K562 (cell line): ENCODE results near the gene PPP1R9B. TPM values are rescaled to one million over a fixed set of nuclear protein-coding genes. Genes with fewer than 3 reads are reported as not detected.

Experiments used
- ADNP ChIP-seq: fragments of 200-800 bp; sonication (Bioruptor generic); IDR thresholded peaks from 2 replicates; pipeline ENCODE4 v1.6.1; 2016; ENCODE audit warnings: missing genetic modification characterization, missing compliant biosample characterization
- ATF6 ChIP-seq: sonication (generic); formaldehyde crosslinking; IDR thresholded peaks from 2 replicates; pipeline ENCODE4 v1.4.0; 2020; ENCODE audit warnings: mild to moderate bottlenecking, missing genetic modification reagents
- CBX2 ChIP-seq: fragments of 200-600 bp; sonication (generic); IDR thresholded peaks from one replicate; pipeline ENCODE4 v1.6.1; 2012; ENCODE audit warnings: mild to moderate bottlenecking, low read length, inconsistent platforms; ENCODE audit not compliant: insufficient read depth, poor library complexity, severe bottlenecking
- ESRRB ChIP-seq: fragments of 250-450 bp; sonication (Bioruptor Pico); IDR thresholded peaks from 2 replicates; pipeline ENCODE4 v1.5.0; 2020; ENCODE audit warnings: mild to moderate bottlenecking, moderate library complexity, borderline replicate concordance
- GABPB1 ChIP-seq: sonication (generic); formaldehyde crosslinking; IDR thresholded peaks from 2 replicates; pipeline ENCODE4 v1.8.0; 2022; ENCODE audit warnings: mild to moderate bottlenecking, missing genetic modification reagents
- GATA2 ChIP-seq: sonication (generic); formaldehyde crosslinking; IDR thresholded peaks from 2 replicates; pipeline ENCODE4 v1.4.0; 2020; ENCODE audit warnings: mild to moderate bottlenecking, missing genetic modification reagents
- HLTF ChIP-seq: fragments of 450-650 bp; IDR thresholded peaks from 2 replicates; pipeline ENCODE4 v1.6.1; 2016
- HOXB6 ChIP-seq: fragments of 250-450 bp; sonication (Bioruptor Pico); IDR thresholded peaks from 2 replicates; pipeline ENCODE4 v1.5.1; 2022; ENCODE audit warnings: mild to moderate bottlenecking, borderline replicate concordance
- KLF1 ChIP-seq: fragments of 450-650 bp; IDR thresholded peaks from 2 replicates; pipeline ENCODE4 v1.6.1; 2016; ENCODE audit warnings: missing genetic modification characterization, missing compliant biosample characterization
- NELFE ChIP-seq: IDR thresholded peaks from 2 replicates; pipeline ENCODE4 v1.6.1; 2011; ENCODE audit warnings: mild to moderate bottlenecking; ENCODE audit not compliant: insufficient read depth, insufficient read length
- NRF1 ChIP-seq, 2 experiments: fragments of 450-650 bp; IDR thresholded peaks in 1 of 2; conservative IDR thresholded peaks in 1 of 2; 2 replicates each; pipeline ENCODE4 v1.6.1; 2014; ENCODE audit warnings: mild to moderate bottlenecking in 2 of 2
- PHF20 ChIP-seq: fragments of 450-650 bp; IDR thresholded peaks from 2 replicates; pipeline ENCODE4 v1.6.1; 2018; ENCODE audit not compliant: partially characterized antibody
- SMAD4 ChIP-seq: fragments of 250-450 bp; sonication (Bioruptor Pico); conservative IDR thresholded peaks from 2 replicates; pipeline ENCODE4 v1.8.0; 2021; ENCODE audit warnings: inconsistent platforms, mild to moderate bottlenecking, moderate library complexity
- SMARCA4 ChIP-seq: fragments of 450-650 bp; IDR thresholded peaks from 2 replicates; pipeline ENCODE4 v1.6.1; 2016
- SMARCC2 ChIP-seq: fragments of 450-650 bp; IDR thresholded peaks from 2 replicates; pipeline ENCODE4 v1.6.1; 2017; ENCODE audit warnings: antibody characterized with exemption, moderate library complexity, mild to moderate bottlenecking, low read depth
- SREBF1 ChIP-seq: fragments of 150-350 bp; IDR thresholded peaks from 2 replicates; pipeline ENCODE4 v1.6.1; 2014; ENCODE audit warnings: antibody characterized with exemption, low read depth, low read length, borderline replicate concordance
- SRSF3 ChIP-seq: fragments of 200-400 bp; formaldehyde crosslinking; IDR thresholded peaks from 2 replicates; pipeline ENCODE4 v1.6.1; 2016; ENCODE audit warnings: mild to moderate bottlenecking, low read length, moderate library complexity; ENCODE audit not compliant: insufficient read depth
- TAF7 ChIP-seq: fragments of 450-650 bp; IDR thresholded peaks from 2 replicates; pipeline ENCODE4 v1.6.1; 2016; ENCODE audit warnings: missing genetic modification characterization, missing compliant biosample characterization
- THAP12 ChIP-seq: fragments of 250-450 bp; sonication (Bioruptor Pico); IDR thresholded peaks from 2 replicates; pipeline ENCODE4 v1.9.0; 2021; ENCODE audit warnings: mild to moderate bottlenecking, inconsistent platforms
- ZFP30 ChIP-seq: fragments of 250-450 bp; sonication (Bioruptor Pico); IDR thresholded peaks from 2 replicates; pipeline ENCODE4 v1.8.0; 2022; ENCODE audit warnings: moderate library complexity, mild to moderate bottlenecking, inconsistent platforms, borderline replicate concordance
- ZNF263 ChIP-seq: sonication (generic); formaldehyde crosslinking; IDR thresholded peaks from 2 replicates; pipeline ENCODE4 v1.8.0; 2022; ENCODE audit warnings: mild to moderate bottlenecking, missing genetic modification reagents, borderline replicate concordance
- ZNF280A ChIP-seq: fragments of 450-650 bp; IDR thresholded peaks from 2 replicates; pipeline ENCODE4 v1.6.1; 2018; ENCODE audit warnings: mild to moderate bottlenecking, low read depth; ENCODE audit not compliant: partially characterized antibody
- ZNF696 ChIP-seq: fragments of 250-450 bp; sonication (Bioruptor Pico); conservative IDR thresholded peaks from 2 replicates; pipeline ENCODE4 v1.4.0; 2020; ENCODE audit warnings: mild to moderate bottlenecking, moderate library complexity
- polyA plus RNA-seq, 8 experiments: library from polyadenylated mRNA; depleted of rRNA in 4 of 8; stranded (reverse) in 5 of 8; unstranded in 3 of 8; fragments of >200 nt; fragmentation: Nextera tagmentation in 2 of 8; fragmentation: Illumina TruSeq in 1 of 8; extraction: Ambion mirVana in 2 of 8; extraction: Trizol in 1 of 8; gene quantifications; 2 replicates each; pipeline versions ENCODE4 v1.2.1 to v1.2.3, GENCODE V29; 2011 to 2014; ENCODE audit warnings: inconsistent platforms in 1 of 8, missing spikeins in 1 of 8
- total RNA-seq, 7 experiments: library from RNA; depleted of rRNA in 6 of 7; stranded (reverse); fragments of >200 nt in 6 of 7; fragmentation: Illumina TruSeq in 2 of 7; extraction: Trizol in 2 of 7; gene quantifications; 2 replicates each; pipeline versions ENCODE4 v1.2.1 to v1.2.3, GENCODE V29; 2011 to 2021; ENCODE audit warnings: low replicate concordance in 1 of 7

Gene PPP1R9B
- total and polyA plus RNA-seq, 9 of the 15 experiments (the other 6 are each of a cell fraction or from before 2014, with no cell fraction given) = 0.10 to 63.5 (median 24.7) TPM

- TF ChIP-seq ZFP30 (CRISPR knock-in tag) = no peak
- no peak for TF ChIP-seq HOXB6
- TF ChIP-seq SMARCC2 = no peak
- no peak for TF ChIP-seq ADNP (tag)
- TF ChIP-seq SMAD4 (CRISPR knock-in tag) = no peak
- no peak for TF ChIP-seq GATA2
- TF ChIP-seq SMARCA4 = no peak
- peak; percentile 69 for TF ChIP-seq NRF1 (conservative IDR thresholded peaks at IDR 0.05 in 1 of 2, IDR thresholded peaks at IDR 0.05 in 1 of 2)
- TF ChIP-seq NELFE = no peak
- no peak for TF ChIP-seq ZNF280A
- TF ChIP-seq THAP12 = 0 out of 2 replicates have a peak, but pooled peaks have one; percentile 19
- no peak for TF ChIP-seq SRSF3
- no peak for TF ChIP-seq ZNF263
- no peak for TF ChIP-seq ATF6 (CRISPR knock-in tag)
- no peak for TF ChIP-seq HLTF
- no peak for TF ChIP-seq CBX2
- no peak for TF ChIP-seq TAF7 (tag)
- TF ChIP-seq ZNF696 (CRISPR knock-in tag) = no peak
- no peak for TF ChIP-seq ESRRB (CRISPR knock-in tag)
- peak; percentile 12 for TF ChIP-seq PHF20
- 0 out of 2 replicates have a peak, but pooled peaks have one; percentile 40 for TF ChIP-seq GABPB1 (CRISPR knock-in tag)
- TF ChIP-seq KLF1 = no peak
- no peak for TF ChIP-seq SREBF1
Measured at GRCh38 chr17:50094753-50095619, 55.5 kb downstream of the PPP1R9B start, which contains the start of gene PDK2 (continued).
